Ectodermal cell (in vitro differentiated cells): ENCODE results near the gene NSDHL.
"Not testable (repeated sequence)": the region's sequence is repeated elsewhere in the genome, so short reads cannot be mapped to it uniquely, and the experiment has no call there.

Experiments used
- H3K27ac ChIP-seq: 2 replicates; pipeline ENCODE4 v1.7.0; 2013; ENCODE audit warnings: mild to moderate bottlenecking, low read depth, low read length; ENCODE audit not compliant: insufficient read depth, poor library complexity, severe bottlenecking
- H3K27me3 ChIP-seq: 2 replicates; pipeline ENCODE4 v1.7.0; 2013; ENCODE audit warnings: mild to moderate bottlenecking, low read length; ENCODE audit not compliant: insufficient read depth, control insufficient read depth, poor library complexity, severe bottlenecking
- H3K36me3 ChIP-seq: one replicate; pipeline ENCODE4 v1.7.0; 2013; ENCODE audit warnings: low read length; ENCODE audit not compliant: control insufficient read depth, insufficient read depth
- H3K4me1 ChIP-seq: one replicate; pipeline ENCODE4 v1.7.0; 2013; ENCODE audit warnings: low read length; ENCODE audit not compliant: control insufficient read depth, insufficient read depth
- H3K4me3 ChIP-seq: 2 replicates; pipeline ENCODE4 v1.7.0; 2013; ENCODE audit warnings: low read depth, low read length, control low read depth; ENCODE audit not compliant: insufficient read depth
- H3K9me3 ChIP-seq: 2 replicates; pipeline ENCODE4 v1.7.0; 2013; ENCODE audit warnings: mild to moderate bottlenecking, low read length, moderate library complexity; ENCODE audit not compliant: control insufficient read depth
- WGBS, 2 experiments: methylation state at CpG; one replicate each; pipeline ENCODE4 v1.1.7; 2013; ENCODE audit warnings: missing lambda C conversion rate in 2 of 2; 5-methylcytosine and 5-hydroxymethylcytosine counted together

The NSDHL gene

DNA sequence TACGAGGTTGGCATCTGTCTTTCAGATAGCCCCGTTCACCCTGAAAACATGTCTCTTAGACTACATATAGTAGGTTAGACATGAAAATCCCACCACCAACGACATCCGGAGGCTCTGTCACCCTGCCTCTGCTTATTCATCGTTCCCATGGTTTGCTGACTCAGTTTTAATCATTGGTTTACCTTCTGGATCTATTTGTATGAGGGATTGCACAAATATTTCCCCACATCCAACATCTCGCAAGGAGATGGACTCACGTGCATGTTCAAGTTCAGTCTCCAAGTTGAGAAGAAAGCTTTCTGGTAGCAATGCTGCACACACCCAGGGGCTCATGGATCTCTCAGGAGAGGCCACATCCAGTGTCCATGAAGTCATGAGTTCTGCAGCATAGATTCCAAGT, 11.1 kb upstream of the NSDHL start:
- Histone ChIP-seq H3K4me3 (no peak overlapping the region), H3K36me3 (no peaks in the 10 kb centered on the region), H3K27ac (no peak overlapping the region), H3K9me3 (no peaks in the 10 kb centered on the region), H3K27me3 (no peaks in the 10 kb centered on the region), H3K4me1 (no peaks in the 10 kb centered on the region)
- 91 to 92% methylated on average over 6 to 7 of the region's 7 CpGs for WGBS, 2 experiments

GRCh38 chrX:152821145-152821765, 9.6 kb upstream of the NSDHL start:
- Histone ChIP-seq H3K36me3 (no peaks in the 10 kb centered on the region), H3K9me3 (no peaks in the 10 kb centered on the region), H3K4me1 (no peaks in the 10 kb centered on the region), H3K4me3 (no peak overlapping the region), H3K27ac (no peak overlapping the region), H3K27me3 (no peaks in the 10 kb centered on the region)
- WGBS, 2 experiments, result 48 to 63% methylated on average over 3 of the region's 3 CpGs

DNA sequence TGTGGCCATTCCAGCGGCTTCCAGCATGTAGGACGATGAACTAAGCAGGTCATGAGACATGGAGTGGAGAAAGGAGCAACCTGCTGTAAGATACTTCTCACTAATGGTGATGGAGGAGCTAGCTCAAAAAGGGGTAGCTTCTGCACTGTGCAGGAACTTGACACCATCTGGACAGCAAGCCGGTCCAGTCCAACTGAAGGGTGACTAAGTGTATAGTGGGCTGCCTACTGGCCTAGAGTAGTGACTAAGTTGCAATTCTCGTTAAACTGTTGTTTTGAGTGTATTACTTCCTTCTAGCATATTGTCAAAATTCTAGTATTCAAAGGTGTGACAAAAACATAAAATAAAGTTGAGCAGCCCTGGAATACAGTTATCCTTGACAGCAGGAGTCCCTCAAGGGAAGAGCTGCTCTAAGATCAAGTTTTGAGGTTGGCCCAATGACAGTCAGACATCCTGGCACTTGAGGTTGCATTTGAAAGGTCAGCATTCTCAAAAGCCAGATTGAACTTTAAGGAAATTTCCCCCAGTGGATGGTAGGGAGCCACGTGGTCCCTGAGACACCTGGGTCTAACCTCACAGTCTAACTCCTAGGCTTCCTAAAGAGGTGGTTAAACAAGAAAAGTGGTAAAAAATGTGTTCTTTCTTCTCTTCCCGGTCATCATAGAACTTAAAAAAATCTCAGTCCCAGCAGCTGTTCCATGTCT, 8.3 kb upstream of the NSDHL start:
- H3K27me3 ChIP-seq, result no peaks in the 10 kb centered on the region
- H3K4me1 ChIP-seq, result no peaks in the 10 kb centered on the region
- H3K36me3 ChIP-seq, result no peaks in the 10 kb centered on the region
- no peak overlapping the region for H3K27ac ChIP-seq
- H3K4me3 ChIP-seq, result no peak overlapping the region
- WGBS, 2 experiments, result 70 to 71% methylated on average over 5 to 6 of the region's 6 CpGs
- H3K9me3 ChIP-seq, result no peaks in the 10 kb centered on the region

GRCh38 chrX:152823657-152824056, 7.2 kb upstream of the NSDHL start:
- Histone ChIP-seq H3K36me3 (no peaks in the 10 kb centered on the region), H3K4me3 (no peak overlapping the region), H3K9me3 (no peaks in the 10 kb centered on the region), H3K4me1 (no peaks in the 10 kb centered on the region), H3K27me3 (no peaks in the 10 kb centered on the region), H3K27ac (no peak overlapping the region)
- 70 to 71% methylated on average over 6 of the region's 6 CpGs for WGBS, 2 experiments

DNA sequence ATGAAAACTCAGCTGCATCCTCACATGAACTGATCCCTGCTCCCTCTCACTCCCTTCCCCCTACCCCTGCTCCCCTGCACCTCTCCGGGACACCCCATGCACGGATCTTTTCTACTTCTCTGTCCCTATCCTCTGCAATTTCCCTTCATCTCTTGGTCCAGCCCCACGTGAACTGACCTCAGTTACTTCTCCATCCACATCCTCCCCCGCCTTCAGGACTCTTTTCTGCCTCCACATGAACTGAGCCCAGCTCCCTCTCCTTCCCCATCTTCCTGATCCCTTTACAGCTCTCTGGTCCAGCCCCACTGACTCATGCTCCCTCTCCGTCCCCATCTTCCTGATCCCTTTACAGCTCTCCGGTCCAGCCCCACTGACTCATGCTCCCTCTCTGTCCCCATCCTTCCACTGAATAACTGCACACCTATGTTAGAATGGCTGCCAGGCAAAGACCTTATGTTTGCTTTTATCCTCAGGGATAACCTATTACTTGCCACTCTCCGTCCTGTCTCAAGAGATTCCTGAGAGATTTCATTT, 6.0 kb upstream of the NSDHL start:
- 55 to 58% methylated on average over 6 to 7 of the region's 7 CpGs for WGBS, 2 experiments
- Histone ChIP-seq H3K27ac (no peak overlapping the region), H3K36me3 (no peaks in the 10 kb centered on the region)

DNA sequence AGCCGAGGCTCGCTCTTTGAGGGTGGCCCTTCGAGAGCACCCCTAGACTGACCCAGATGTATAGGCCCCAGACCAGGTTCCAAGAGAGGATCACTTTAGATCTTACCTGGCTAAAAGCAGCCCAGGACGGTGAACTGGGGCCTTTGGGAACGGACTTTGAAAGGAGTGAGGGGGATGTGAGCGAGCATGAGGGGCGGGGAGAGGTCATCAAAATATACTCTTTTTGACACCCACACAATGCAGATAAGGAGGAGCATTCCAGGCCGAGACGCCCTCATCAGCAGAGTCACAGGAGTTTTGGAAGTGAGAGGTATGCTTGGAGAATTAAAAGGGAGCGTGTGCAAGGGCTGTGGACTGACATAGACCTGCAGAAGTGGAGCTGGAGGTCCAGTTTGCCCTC, 528 bp downstream of the NSDHL start:
- H3K36me3 ChIP-seq, result no peaks in the 10 kb centered on the region
- H3K27ac ChIP-seq, result no peak overlapping the region
- H3K4me1 ChIP-seq, result peaks cover 3% of the 10 kb centered on the region
- no peaks in the 10 kb centered on the region for H3K27me3 ChIP-seq
- 5 to 6% methylated on average over 10 of the region's 10 CpGs for WGBS, 2 experiments
- no peaks in the 10 kb centered on the region for H3K9me3 ChIP-seq
- peak overlapping the region; percentile 68 for H3K4me3 ChIP-seq

More for the DNA sequence above, 6.0 kb upstream of the NSDHL start:
- Histone ChIP-seq H3K4me3 (no peak overlapping the region), H3K27me3 (no peaks in the 10 kb centered on the region), H3K9me3 (no peaks in the 10 kb centered on the region), H3K4me1 (no peaks in the 10 kb centered on the region)

GRCh38 chrX:152832520-152832919, 1.7 kb downstream of the NSDHL start:
- H3K9me3 ChIP-seq, result no peaks in the 10 kb centered on the region
- no peaks in the 10 kb centered on the region for H3K36me3 ChIP-seq
- no peaks in the 10 kb centered on the region for H3K27me3 ChIP-seq
- 93 to 97% methylated on average over 5 of the region's 5 CpGs for WGBS, 2 experiments
- H3K27ac ChIP-seq, result no peak overlapping the region
- no peak overlapping the region for H3K4me3 ChIP-seq
- peaks cover 3% of the 10 kb centered on the region for H3K4me1 ChIP-seq

GRCh38 chrX:152833378-152833777, 2.5 kb downstream of the NSDHL start:
- Histone ChIP-seq H3K4me1 (peaks cover 3% of the 10 kb centered on the region), H3K36me3 (no peaks in the 10 kb centered on the region), H3K4me3 (no peak overlapping the region), H3K27me3 (no peaks in the 10 kb centered on the region), H3K27ac (no peak overlapping the region), H3K9me3 (no peaks in the 10 kb centered on the region)
- 91 to 95% methylated on average over 4 of the region's 4 CpGs for WGBS, 2 experiments

DNA sequence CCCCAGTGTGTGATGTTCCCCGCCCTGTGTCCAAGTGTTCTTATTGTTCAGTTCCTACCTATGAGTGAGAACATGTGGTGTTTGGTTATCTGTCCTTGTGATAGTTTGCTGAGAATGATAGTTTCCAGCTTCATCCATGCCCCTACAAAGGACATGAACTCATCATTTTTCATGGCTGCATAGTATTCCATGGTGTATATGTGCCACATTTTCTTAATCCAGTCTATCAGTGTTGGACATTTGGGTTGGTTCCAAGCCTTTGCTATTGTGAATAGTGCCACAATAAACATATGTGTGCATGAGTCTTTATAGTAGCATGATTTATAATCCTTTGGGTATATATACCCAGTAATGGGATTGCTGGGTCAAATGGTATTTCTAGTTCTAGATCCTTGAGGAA, 4.6 kb downstream of the NSDHL start:
- H3K4me1 ChIP-seq, H3K36me3 ChIP-seq, H3K27ac ChIP-seq, H3K9me3 ChIP-seq, H3K27me3 ChIP-seq, H3K4me3 ChIP-seq: not testable (repeated sequence)
- WGBS, 2 experiments, result no CpG with 5 or more reads among the region's 1 CpG

GRCh38 chrX:152842772-152843338, 12.0 kb downstream of the NSDHL start:
- Histone ChIP-seq H3K9me3 (no peaks in the 10 kb centered on the region), H3K36me3 (no peaks in the 10 kb centered on the region), H3K27me3 (no peaks in the 10 kb centered on the region), H3K27ac (no peak overlapping the region), H3K4me1 (peaks cover 7% of the 10 kb centered on the region), H3K4me3 (no peak overlapping the region)
- WGBS, 2 experiments, result 93 to 98% methylated on average over 7 to 8 of the region's 10 CpGs
